ENCODE measurements around the gene LPXN. TPM values are rescaled to one million over a fixed set of nuclear protein-coding genes. Genes with fewer than 3 reads are reported as not detected.

The LPXN gene
- total RNA-seq, 4 donors from 2014 or later = 10.0 to 18.7 (median 16.0) TPM

DNA sequence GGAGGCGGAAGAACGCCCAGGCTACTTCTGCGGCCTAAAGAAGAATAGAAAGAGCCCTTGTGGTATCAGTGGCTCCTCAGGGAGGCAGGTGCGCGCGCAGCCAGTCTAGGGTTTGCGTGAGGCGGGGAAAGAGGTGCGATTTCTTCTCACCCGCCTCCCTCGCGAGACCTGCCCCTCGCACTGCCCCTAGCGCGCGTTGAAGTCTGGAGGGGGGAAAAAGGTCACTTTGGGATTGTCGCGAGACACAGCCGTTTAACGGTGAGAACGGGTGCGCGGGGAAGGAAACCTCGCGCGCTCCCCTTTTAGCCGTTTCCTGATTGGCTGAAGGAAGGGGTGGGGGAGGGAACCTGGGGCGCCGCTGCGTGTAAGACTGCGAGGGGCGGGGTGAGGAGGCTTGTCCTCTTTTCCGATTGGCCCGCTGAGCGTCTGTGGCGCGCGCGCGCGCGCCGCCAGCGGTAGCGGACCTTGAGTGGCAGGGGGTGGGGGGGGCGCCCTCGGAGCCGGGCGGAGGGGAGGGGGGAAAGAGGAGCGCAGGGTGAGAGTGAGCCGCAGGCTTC lies 3.1 kb upstream of the LPXN start, which contains the start of gene ZFP91:
Gene ZFP91 (plus strand): TSS at position 429 of the 557 bp plus-strand sequence. CDS start 219 bp downstream, outside the sequence.
- TF ChIP-seq, protein P1, sequence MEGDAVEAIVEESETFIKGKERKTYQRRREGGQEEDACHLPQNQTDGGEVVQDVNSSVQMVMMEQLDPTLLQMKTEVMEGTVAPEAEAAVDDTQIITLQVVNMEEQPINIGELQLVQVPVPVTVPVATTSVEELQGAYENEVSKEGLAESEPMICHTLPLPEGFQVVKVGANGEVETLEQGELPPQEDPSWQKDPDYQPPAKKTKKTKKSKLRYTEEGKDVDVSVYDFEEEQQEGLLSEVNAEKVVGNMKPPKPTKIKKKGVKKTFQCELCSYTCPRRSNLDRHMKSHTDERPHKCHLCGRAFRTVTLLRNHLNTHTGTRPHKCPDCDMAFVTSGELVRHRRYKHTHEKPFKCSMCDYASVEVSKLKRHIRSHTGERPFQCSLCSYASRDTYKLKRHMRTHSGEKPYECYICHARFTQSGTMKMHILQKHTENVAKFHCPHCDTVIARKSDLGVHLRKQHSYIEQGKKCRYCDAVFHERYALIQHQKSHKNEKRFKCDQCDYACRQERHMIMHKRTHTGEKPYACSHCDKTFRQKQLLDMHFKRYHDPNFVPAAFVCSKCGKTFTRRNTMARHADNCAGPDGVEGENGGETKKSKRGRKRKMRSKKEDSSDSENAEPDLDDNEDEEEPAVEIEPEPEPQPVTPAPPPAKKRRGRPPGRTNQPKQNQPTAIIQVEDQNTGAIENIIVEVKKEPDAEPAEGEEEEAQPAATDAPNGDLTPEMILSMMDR (IDR thresholded peaks at IDR 0.05) = peak in 1 of 5 experiments; percentile 37
- TF ChIP-seq POLR2AphosphoS5 (IDR thresholded peaks at IDR 0.05) (peak; percentile 79 to 84 (median 83)), POLR2A (IDR thresholded peaks at IDR 0.05) (peak; percentile 85), EP300 (IDR thresholded peaks at IDR 0.05; ENCODE audit: low read depth) (no peak)
- in situ Hi-C loops (cut with MboI; ENCODE audit: low pct_ligation_motif_present in 1 of 4, low pct_unique_long_range_greater_than_20kb in 1 of 4, low sequenced_read_pairs in 3 of 4) = loop anchor here in 1 of 4 donors (10.0 kb wide), 1 partner anchor 566 kb away; the partner anchor contains the start of gene FAM111A
- peak within 1 kb of the TSS; percentile 98 to 100 (median 98) for H3K4me3 ChIP-seq

DNA sequence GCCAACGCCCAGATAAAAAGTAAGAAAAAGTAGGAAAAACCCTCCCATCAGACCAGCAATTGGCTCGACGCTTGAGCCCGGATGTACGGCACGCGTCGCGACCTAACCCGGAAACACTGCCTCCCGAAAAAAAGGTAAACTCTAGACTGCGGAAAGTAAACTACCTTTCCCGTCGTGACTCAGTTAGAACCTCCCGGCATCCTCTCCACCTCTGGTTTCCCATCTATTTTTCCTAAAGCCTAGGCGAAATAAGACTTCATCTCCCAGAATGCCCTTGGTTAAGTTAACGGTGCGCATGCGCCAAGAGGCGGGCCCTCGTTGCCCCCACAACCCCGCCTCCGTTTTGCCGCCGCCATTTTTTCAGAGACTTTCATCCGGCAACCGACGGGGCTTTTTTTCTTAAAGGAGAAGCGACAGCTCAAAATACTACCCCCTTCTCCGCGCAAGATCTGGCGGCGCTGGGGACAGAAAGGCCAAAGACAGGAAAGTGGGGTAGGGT lies 2.5 kb upstream of the LPXN start:
- in situ Hi-C loops (cut with MboI; ENCODE audit: low pct_ligation_motif_present in 1 of 4, low pct_unique_long_range_greater_than_20kb in 1 of 4, low sequenced_read_pairs in 3 of 4) = loop anchor here in 1 of 4 donors (10.0 kb wide), 1 partner anchor 567 kb away; the partner anchor contains the start of gene FAM111A
- WGBS, 2 donors (ENCODE audit: low coverage in 1 of 2) = 0 to 1% methylated on average over 21 to 33 of the region's 33 CpGs
- Histone ChIP-seq H3K9me3 (no peaks in the 10 kb centered on the region), H3K4me1 (peaks cover 31 to 73% (median 48%) of the 10 kb centered on the region in 4 donors), H3K4me3 (peak overlapping the region; percentile 82 to 100 (median 98)), H3K36me3 (no peaks in the 10 kb centered on the region), H3K27ac (peak overlapping the region; percentile 100), H3K27me3 (no peaks in the 10 kb centered on the region)
- TF ChIP-seq EP300 (IDR thresholded peaks at IDR 0.05; ENCODE audit: low read depth) (peak; percentile 30), POLR2A (IDR thresholded peaks at IDR 0.05) (no peak), POLR2AphosphoS5 (IDR thresholded peaks at IDR 0.05) (peak in 1 of 3 donors; percentile 32)
- intact Hi-C loops (cut with DNase I; ENCODE audit: low total_unique reads) = no loop called here
- peak; percentile 97 for DNase-seq

More for the DNA sequence above, 3.1 kb upstream of the LPXN start, which contains the start of gene ZFP91:
- DNase-seq = peak; percentile 98
- no peaks in the 10 kb centered on the region for H3K36me3 ChIP-seq
- H3K4me1 ChIP-seq = peaks cover 31 to 73% (median 48%) of the 10 kb centered on the region in 4 donors
- intact Hi-C loops (cut with DNase I; ENCODE audit: low total_unique reads) = no loop called here
- no peaks in the 10 kb centered on the region for H3K9me3 ChIP-seq
- H3K27me3 ChIP-seq = no peaks in the 10 kb centered on the region
- peak within 1 kb of the TSS; percentile 100 for H3K27ac ChIP-seq
- WGBS, 2 donors (ENCODE audit: low coverage in 1 of 2) = 0 to 3% methylated on average over 2 to 37 of the region's 51 CpGs

DNA sequence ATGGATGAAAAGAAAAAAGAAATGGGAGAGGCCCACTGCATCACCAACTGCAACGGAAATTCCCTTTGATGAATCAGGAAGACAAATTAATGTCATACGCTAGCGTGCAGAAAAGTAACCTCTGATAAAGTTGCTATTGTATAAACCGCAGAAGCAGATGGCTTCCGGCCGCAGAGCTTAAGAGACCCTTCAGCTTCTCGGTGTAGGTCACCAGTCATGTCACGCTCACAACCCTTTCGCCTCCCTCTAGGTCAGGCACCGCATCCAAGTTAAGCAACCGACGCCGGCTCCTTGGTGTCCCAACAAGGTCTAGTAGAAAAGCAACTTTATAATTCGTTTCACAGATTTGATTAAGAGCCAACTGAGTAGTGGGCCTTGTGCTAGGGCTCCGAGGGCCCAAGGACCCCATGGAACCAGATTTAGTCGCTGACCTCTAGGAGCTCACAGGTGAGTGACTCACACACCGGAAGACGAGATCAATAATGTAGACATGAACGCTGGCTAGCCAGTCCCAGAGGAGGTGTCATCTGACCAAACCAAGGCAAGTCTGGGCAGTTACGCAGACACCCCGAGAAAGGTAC lies 2.0 kb upstream of the LPXN start:
- DNase-seq = peak; percentile 66
- Histone ChIP-seq H3K4me3 (peak overlapping the region; percentile 28 to 100 (median 98)), H3K36me3 (no peaks in the 10 kb centered on the region), H3K27me3 (no peaks in the 10 kb centered on the region), H3K27ac (peak overlapping the region; percentile 100), H3K4me1 (peaks cover 28 to 73% (median 48%) of the 10 kb centered on the region in 4 donors), H3K9me3 (no peaks in the 10 kb centered on the region)
- in situ Hi-C loops (cut with MboI; ENCODE audit: low pct_ligation_motif_present in 1 of 4, low pct_unique_long_range_greater_than_20kb in 1 of 4, low sequenced_read_pairs in 3 of 4) = loop anchor here in 1 of 4 donors (10.0 kb wide), 1 partner anchor 567 kb away; the partner anchor contains the start of gene FAM111A
- intact Hi-C loops (cut with DNase I; ENCODE audit: low total_unique reads) = no loop called here
- 0 to 1% methylated on average over 8 to 21 of the region's 21 CpGs for WGBS, 2 donors (ENCODE audit: low coverage in 1 of 2)
- TF ChIP-seq EP300 (IDR thresholded peaks at IDR 0.05; ENCODE audit: low read depth) (no peak), POLR2A (IDR thresholded peaks at IDR 0.05) (peak; percentile 94), POLR2AphosphoS5 (IDR thresholded peaks at IDR 0.05) (peak; percentile 60 to 95 (median 94))
- TF ChIP-seq, protein P1 (IDR thresholded peaks at IDR 0.05) = no peak

DNA sequence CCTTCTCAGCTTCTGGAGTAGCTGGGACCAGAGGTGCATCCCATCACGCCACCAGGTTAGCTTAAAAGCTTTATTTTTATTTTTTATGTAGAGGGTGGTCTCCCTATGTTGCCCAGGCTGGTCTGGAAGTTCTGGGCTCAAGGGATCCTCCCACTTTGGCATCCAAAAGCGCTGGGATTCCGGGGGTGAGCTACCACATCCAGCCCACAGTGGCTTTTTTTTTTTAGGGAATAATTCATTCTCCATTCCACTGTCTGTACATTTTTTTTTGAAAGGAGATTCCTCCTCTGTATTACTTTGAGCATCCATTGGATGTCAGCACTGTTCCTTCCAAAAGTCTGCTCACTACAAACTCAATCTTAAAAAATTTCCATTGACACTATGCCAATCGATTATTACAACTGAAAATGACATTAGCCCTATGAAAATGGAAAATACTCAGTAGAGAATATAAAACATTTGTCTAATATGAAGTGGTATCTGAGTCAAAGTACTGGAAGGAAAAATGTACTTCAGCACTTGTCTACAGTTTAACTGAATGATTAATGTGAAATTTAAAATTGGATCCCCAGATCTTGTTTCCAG lies 1.3 kb upstream of the LPXN start:
- peaks cover 27 to 68% (median 42%) of the 10 kb centered on the region in 4 donors for H3K4me1 ChIP-seq
- no peak for DNase-seq
- no peaks in the 10 kb centered on the region for H3K27me3 ChIP-seq
- peak overlapping the region; percentile 28 to 100 (median 98) for H3K4me3 ChIP-seq
- H3K27ac ChIP-seq = peak overlapping the region; percentile 100
- in situ Hi-C loops (cut with MboI; ENCODE audit: low pct_ligation_motif_present in 1 of 4, low pct_unique_long_range_greater_than_20kb in 1 of 4, low sequenced_read_pairs in 3 of 4) (loop anchor here in 1 of 4 donors (10.0 kb wide), 1 partner anchor 568 kb away; the partner anchor contains the start of gene FAM111A), intact Hi-C loops (cut with DNase I; ENCODE audit: low total_unique reads) (no loop called here)
- TF ChIP-seq POLR2AphosphoS5 (IDR thresholded peaks at IDR 0.05) (no peak), EP300 (IDR thresholded peaks at IDR 0.05; ENCODE audit: low read depth) (no peak)
- TF ChIP-seq, protein P1 (IDR thresholded peaks at IDR 0.05) = peak; percentile 34 to 54 (median 39)
- 16 to 21% methylated on average over 4 of the region's 4 CpGs for WGBS, 2 donors (ENCODE audit: low coverage in 1 of 2)
- H3K36me3 ChIP-seq = no peaks in the 10 kb centered on the region
- no peaks in the 10 kb centered on the region for H3K9me3 ChIP-seq

All from transverse colon (tissue), 4 donors.